GM21723 (cell line): Measurements from ENCODE around the gene ADAMTS6.

Experiments used
- ATAC-seq: cut with Tn5 transposase; IDR thresholded peaks from one replicate; pipeline ENCODE4 v1.9.1; 2021; ENCODE audit warnings: mild to moderate bottlenecking, moderate library complexity; ENCODE audit not compliant: unreplicated experiment

The ADAMTS6 gene

DNA sequence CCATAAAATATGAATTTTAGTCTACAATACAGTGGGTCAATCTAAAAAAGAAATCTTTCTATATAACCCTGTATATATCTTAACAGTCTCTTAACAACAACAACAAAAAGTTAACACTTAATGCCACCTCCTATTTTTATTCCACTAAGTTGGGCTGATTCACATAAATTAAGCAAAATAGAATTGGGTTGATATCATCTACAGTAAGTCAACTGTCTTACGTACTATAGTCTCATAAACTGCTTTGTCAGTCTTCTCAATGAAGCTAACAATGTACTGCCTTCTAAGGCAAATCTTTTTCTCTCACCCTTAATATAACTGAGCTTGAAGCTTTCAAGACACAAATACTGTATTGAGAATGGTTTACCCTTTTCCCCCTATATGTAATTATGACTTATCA lies 185.7 kb downstream of the ADAMTS6 start:
- ATAC-seq = no peak

DNA sequence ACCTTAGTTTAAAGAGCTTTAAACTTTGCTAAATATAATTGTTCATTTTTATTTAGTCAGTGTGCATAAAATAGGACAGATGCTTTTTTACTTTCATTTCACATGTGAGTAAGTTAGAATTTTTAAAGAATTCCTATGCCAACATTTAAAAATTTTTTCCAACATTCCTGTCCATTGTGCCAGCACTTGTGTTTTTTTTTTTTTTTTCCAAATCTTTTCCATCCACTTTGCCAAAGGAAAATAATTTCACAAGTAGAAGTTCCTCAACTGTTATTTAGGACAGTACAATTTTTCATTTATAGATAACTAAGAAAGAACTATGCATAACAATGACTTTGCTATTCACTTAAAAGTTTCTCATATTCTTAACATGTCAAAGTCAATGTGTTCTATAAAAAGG lies 189.5 kb downstream of the ADAMTS6 start:
- no peak for ATAC-seq

DNA sequence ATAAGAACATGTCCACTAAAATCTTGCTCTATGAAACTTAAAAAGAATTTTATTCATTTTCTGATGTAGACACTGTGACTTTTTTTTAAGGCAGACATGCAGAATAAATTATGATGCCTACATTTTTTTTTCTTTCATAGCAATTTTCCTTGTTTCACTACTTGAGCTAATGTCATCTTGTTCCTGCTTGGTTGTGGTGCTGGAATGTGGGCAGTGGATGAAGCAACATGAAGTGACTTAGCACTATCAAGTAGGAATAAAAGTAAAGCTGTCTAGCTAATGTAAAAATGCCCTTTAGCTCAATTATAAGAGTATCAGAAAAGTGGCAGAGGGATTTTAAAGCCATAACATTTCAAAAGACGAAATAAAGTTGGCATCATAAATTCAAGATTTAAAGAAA lies 191.0 kb downstream of the ADAMTS6 start:
- no peak for ATAC-seq

DNA sequence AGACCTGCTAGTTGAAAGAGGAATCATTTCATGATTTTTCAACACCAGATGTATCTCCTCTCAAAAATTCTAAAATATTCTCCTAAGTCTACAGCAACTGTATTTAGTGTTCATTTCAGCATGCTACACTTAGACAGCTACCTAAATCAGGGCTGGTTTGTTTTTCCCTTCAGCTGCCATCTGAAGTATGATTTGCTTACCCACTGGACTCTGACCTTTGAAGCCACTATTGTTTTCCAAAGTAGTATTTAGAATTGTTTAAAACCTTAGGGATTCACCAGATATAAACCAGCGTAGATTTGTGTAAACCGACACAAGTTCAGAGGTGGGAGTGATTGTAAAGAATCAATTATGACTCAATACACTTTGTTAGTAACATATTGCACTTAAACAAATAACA lies 193.1 kb downstream of the ADAMTS6 start:
- no peak for ATAC-seq

DNA sequence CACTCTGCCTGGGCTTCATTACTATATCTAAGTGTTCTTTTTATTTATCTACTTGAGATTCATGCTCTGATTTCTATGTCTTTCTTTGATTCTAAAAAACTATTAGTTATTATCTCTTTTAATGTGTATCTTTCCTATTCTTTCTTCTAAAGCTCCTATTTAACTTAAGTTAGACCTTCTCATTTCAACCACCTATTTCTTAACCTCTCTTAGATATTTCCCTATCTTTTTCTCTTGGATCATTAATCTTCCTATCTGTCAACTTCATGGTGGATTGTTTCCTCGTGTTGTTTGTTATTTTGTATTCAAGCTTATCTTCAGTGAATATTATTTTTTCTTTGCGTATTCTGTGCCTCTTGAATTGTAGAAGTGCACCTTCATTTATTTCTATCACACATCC lies 202.1 kb downstream of the ADAMTS6 start:
- ATAC-seq = no peak

DNA sequence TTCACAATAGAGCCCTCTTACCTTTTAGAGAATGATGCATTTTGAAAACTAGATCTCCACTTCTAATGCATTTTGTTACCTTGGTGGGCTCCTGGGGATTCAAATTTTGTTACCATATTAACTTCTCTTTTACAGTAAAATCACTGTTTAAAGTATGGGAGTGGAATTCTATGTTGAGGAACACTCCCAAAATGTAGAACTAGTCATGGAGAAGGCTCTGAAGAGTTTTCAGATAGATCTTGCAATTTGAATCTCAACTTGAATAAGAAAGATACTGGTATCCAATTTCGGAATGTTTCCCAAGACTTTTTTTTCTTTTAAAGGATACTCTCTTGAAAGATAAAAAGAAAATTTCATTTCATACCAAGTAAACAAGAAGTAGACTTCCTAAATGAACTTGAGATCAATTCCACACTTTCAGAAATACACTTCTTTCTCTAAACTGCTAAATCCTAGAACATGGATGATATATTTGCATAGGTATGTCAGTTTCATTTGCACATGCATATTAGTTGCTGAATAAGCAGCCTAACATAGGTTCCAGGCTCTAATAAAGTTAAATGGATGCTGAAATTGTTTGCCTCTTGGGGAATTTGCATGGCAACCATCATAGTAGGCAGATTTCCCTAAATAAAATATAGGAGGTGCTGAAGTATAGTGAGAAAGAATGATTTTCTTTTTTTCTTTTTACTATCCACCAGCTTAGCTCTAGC lies 205.4 kb downstream of the ADAMTS6 start:
- ATAC-seq = no peak

DNA sequence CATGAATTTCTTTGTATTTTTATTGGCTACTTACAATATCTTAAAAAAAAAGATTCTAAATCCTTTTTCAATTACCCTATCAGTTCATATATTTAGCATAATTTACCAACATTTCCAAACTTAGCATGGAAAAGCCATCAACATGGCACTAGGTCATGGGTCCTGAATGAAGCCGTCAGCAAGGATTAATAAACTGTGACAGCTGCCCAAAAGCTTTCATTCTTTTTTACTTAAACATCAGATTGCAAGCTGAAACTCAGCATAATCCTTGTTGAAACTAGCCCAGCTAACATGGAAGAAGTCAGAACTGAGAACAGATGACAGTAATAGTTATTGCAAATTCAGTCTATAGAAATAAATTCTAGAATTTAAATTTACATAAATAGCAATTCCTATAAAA lies 209.8 kb downstream of the ADAMTS6 start:
- no peak for ATAC-seq

DNA sequence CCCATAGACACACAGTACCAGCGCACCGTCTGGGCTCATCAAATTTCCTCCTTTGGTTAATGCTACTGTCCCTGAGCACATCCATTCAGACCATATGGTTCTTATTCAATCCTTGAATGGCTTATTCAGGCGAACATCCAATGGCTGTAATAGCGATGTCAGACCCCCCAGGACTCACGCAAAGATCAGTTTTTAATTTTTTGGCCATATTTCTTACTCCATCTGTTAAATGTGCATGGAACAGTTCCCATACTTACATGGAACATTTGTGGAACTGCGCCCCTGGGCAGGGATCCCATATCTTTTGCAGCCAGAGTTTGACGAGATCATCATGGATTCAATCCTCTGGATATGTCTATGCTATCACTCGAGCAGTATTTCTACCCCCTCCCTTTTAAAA lies 213.2 kb downstream of the ADAMTS6 start:
- ATAC-seq = no peak

DNA sequence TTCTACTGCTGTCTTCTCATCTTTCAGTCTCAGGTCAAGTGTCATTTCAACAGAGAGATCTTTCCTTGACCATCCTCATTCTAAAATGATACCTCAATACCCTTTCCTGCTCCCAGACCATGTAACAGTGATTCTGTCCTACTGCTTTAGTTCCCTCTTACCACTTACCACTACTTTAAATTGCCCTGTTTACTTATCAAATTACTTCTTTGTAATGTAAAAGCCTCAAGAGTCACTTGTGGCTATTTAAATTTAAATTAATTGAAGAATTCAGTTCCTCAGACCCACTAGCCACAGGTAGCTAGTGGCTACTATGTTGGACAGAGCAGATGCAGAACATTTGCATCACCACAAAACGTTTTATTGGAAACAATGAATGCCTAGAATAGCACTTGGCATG lies 217.3 kb downstream of the ADAMTS6 start:
- ATAC-seq = no peak

DNA sequence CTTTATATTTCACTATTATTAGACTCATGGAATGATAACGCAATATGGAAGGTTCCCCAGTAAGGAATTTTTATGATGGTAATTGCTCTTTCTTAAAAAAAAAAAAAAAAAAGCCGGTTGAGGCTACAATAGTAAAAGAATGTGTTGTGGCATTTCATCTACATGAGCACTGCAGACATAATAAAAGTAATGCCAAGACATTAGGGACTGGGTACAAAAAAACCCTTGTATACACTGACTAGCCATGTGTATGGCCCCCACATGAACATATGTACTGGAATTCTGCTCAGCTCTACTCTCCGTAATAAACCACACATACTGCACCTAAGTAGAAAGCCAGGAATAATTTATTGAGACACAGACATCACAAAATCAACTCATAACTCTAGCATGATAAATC lies 218.4 kb downstream of the ADAMTS6 start:
- no peak for ATAC-seq

DNA sequence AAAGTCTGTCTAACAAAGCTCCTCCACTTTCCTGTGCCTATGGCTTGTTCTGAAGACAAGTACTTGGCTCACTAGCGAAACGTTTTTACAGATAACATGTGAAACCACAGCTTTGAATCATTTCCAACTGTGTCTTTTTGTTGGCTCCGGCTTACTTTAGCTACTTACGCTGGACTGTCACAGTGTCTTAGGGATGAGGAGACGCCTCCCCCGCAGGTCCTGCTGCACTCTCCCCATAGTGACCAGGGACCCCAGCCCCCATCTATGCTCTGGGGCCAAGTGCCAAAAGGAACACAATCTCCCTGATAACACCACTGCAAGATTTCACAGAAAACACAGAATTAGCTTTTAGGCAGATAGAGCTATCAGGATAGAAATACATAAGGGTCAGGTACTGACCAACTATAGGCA lies 219.1 kb downstream of the ADAMTS6 start:
- ATAC-seq = no peak

DNA sequence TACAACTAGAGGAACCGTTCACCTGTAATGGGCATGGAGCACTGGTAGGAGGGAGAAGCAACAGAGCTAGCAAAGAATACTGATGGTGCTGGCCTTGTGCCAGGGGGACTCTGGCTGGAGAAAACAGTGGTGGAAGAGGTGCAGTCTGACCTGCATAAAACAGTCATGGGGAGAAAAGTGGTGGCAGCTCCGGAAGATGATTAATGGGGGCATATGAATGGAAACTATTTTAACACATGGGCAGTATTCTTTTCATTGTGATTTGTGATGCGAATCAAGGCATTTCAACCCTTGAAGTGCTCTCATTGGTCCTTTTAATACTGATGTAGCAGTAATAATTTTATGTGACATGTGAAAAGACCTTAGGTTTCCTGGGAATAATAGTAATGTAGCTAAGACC lies 219.6 kb downstream of the ADAMTS6 start:
- no peak for ATAC-seq

DNA sequence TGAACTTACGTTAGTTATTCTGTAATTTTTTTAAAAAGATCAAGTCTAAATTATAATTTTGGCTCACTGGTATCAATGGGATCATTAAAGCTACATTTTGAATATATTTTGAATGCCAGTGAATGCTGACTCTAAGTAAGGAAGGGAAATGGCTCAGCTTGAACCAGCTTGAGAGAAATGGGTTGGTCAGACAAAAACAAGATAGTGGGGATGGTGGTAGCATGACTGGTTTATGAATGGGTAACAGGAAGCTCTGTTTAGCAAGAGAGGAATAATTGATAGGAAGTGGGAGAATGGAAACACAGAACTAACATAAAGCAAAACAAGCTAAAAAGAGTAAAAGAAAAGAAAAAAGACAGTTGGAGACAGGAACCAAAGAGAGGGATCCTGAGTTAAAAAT lies 220.2 kb downstream of the ADAMTS6 start:
- ATAC-seq = no peak

DNA sequence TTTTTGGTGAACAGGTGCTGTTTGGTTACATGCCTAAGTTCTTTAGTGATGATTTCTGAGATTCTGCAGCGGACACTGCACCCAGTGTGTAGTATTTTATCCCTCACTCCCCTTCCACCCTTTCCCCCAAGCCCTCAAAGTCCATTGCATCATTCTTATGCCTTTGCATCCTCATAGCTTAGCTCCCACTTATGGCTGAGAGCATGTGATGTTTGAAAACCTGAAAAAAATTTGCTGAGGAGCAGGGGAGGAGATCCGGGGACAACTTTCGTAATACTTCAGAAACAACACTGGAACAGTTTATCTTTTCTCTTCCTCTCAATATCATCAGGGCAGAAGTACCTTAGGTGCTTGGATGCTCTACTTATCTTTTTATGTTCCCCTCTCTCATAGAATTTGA lies 226.4 kb downstream of the ADAMTS6 start:
- no peak for ATAC-seq

DNA sequence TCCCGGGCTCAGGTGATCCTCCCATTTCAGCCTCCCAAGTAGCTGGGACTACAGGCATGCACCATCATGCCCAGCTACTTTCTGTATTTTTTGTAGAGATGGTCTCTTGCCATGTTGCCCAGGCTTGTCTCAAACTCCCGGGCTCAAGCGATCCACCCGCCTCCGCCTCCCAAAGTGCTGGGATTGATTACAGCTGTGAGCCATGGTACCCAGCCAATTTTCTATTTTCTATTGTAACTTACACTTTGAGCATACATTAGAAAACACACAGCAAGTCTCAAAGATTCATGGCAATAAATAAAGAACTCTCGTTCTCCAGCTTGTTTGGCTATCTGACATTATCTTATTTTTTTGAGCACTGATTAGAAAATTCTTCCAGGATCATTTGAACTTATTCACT lies 228.7 kb downstream of the ADAMTS6 start:
- no peak for ATAC-seq

DNA sequence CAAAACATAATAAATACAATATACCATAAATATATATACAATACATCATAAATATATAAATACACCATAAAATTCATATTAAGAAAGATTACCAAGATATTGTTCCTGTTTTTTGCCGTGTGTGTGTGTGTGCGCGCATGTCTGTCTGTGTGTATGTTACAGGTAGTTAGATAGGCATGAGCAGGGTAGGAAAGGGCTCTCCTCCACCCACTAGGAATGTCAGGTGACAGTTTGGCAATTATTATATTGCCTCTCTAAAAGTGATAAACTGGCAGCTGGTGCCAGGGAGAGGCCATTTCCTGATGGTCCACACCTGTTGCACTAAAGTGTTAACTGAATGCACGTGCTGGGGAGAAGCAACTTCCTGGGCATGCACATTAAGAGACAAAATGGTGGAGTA lies 232.8 kb downstream of the ADAMTS6 start:
- ATAC-seq = no peak

DNA sequence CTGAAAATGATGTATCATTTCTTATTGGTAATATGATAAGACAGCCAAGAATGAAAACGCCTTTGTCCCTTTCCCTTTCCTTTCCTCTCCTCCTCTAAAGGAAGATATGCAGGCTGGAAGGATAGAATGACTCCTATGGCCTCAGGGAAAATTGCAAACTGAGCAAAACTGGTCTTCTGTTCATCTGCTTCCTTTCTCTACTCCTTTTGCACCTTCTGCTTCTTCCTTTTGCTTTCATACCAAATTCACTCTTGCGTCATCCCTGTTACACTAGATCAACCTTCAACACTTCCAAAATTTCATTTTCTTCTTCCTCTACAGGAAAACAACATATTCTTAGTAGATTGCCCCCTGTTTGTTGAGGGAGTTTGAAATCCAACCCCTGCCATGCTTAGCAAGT lies 234.1 kb downstream of the ADAMTS6 start:
- ATAC-seq = no peak

DNA sequence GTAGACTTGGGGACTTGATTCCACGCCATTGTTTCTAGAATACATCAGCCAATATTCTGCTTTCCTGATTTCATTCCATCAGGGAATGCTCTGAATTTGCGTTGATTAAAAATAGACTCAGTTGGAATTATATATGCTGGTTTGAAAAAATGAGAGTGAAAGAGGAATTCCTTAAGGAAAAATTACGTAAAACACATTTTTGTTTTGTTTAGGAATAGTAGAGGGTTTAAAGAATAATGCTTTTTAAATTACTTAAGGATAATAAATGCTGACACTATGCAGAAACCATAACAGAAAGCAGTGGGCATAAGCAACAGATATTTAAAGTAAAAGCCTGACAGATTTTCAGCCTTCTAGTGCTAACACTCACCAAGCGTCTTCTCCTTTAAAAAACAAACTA lies 235.0 kb downstream of the ADAMTS6 start:
- ATAC-seq = no peak

DNA sequence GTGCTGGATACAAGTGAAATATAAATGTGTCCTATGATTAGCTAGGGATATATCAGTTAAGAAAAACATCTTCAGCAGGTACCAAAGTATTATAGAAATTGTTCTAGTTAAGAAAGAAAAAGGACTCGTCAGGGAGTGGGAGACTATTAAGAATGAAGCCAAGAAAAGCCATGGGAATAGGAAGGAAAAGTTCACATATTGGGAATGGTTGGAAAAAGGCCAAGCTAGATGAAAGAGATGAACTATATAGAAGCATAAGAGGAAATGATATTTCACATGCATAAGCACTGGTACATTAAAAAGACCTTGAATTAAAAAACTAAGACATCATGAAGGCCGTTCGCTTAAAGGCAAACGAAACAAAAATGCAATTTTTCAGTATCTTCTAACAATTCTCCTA lies 237.7 kb downstream of the ADAMTS6 start:
- ATAC-seq = no peak

DNA sequence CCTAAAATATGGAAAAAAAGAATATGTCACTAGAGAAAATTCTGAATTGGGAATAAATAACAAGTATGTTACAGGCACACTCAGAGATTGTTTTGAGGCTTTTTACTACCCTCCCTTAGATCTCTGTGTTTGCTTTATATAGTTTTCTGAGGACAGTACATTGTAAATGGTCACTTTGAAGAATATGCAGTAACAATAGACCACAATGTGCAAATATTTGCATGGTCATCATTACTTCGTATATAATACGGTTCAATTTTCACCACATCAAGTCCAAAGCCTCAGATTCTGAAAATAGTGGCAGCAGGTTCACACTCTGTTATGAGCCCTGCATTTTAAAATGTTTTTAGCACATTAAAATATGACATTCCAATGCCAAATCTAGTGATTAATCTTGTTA lies 238.6 kb downstream of the ADAMTS6 start:
- ATAC-seq = no peak

DNA sequence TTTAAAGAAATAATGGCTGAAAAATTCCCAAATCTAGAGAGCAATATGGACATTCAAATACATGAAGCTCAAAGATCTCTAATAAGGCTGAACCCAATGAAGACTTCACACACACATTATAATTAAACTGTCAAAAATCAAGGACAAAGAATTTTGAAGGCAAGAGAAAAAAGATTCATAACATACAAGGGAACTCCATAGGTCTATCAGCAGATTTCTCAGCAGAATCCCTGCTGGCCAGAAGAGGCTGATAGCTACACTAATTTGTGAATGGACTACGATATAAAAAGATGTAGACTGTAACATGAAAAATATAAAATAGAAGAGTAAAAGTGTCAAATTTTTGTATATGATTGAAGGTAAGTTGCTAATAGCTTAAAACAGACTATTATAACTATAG lies 251.9 kb downstream of the ADAMTS6 start:
- ATAC-seq = no peak

DNA sequence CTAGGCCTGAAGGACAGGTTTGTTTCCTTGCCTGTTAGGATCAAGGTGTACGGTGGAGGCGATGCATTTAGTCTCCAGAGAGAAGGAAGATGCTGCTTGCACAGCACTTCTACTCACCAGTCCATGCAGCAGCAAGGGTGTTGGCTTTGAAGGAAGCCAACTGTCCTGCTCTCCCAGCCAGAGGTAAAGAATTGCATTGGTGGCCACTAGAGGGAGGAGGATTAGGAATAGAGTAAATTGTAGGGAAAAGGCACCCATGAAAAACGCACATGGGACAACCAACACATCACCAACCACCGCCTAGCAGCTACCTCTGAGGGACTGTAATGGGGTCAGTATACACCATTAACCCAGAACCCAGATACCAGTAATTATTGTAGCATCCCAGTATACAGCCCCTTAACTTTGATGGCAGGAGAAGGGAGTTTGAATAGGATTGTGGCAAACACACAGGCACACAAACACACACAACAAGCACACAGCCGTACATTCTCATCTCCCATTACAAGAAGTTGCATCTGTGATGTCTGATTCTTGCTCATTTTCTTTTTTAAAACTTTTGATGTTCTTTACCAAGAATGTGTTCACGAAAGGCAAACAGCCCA lies 267.7 kb downstream of the ADAMTS6 start:
- ATAC-seq = no peak

DNA sequence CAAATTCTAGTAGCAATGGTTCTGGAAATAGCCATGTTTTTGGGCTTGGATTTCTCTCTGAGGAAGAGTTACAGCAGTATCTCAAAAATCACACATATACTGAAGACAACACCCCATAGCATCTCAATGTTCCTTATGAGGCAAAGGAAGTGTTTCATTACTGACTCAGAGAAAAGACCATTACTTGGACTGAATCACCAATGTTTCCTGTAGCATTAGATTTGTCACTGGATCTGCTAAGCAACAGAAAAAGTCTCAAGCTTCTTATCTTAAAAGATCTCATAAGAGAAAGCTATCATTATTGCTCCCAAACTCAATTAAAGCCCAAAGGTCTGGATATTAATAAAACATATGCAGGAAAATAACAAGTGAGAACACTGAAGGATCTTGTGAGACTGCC lies 272.4 kb downstream of the ADAMTS6 start:
- no peak for ATAC-seq
